ENCODE results near the gene CRAT. TPM values are rescaled to one million over a fixed set of nuclear protein-coding genes. Genes with fewer than 3 reads are reported as not detected.

The CRAT gene
- total and polyA plus RNA-seq, 2 experiments from 2014 or later: 4.6 to 9.9 TPM

GRCh38 chr9:129073404-129073803, 37.2 kb downstream of the CRAT start:
- Histone ChIP-seq H3K27me3 (ENCODE audit: insufficient read depth) (no peaks in the 10 kb centered on the region), H3K4me3 (no peak overlapping the region), H3K9me2 (ENCODE audit: insufficient read depth) (no peaks in the 10 kb centered on the region), H3K4me2 (no peak overlapping the region), H3K36me3 (ENCODE audit: insufficient read depth) (no peaks in the 10 kb centered on the region), H4K20me1 (replicated peaks; ENCODE audit: insufficient read depth) (no peaks in the 10 kb centered on the region), H3K4me1 (ENCODE audit: insufficient read depth) (peaks cover 26% of the 10 kb centered on the region), H3K79me2 (replicated peaks; ENCODE audit: insufficient read depth) (peaks cover 3% of the 10 kb centered on the region; the same call in 1 of the 2 replicates), H2AFZ (no peak overlapping the region), H3K27ac (ENCODE audit: low read depth) (no peak overlapping the region), H3F3A (replicated peaks; ENCODE audit: low read depth) (0 out of 2 replicates have a peak, but pooled peaks cover 6% of the 10 kb centered on the region)
- Mint-ChIP-seq H3K4me3 (no peak overlapping the region), H3K36me3 (ENCODE audit: low read depth) (peaks cover 5% of the 10 kb centered on the region), H3K4me1 (peaks cover 30% of the 10 kb centered on the region), H3K27me3 (ENCODE audit: insufficient read depth, low read depth, poor library complexity) (peaks cover 9% of the 10 kb centered on the region), H3K9me3 (no peaks in the 10 kb centered on the region; the same call in 2 of the 3 replicates), H3K27ac (no peak overlapping the region)
- ATAC-seq (no peak), DNase-seq (ENCODE audit: low spot score) (no peak)
- no peak for TF ChIP-seq CREB1 (CRISPR knock-in tag; IDR thresholded peaks at IDR 0.05; ENCODE audit: low read depth)
- TF ChIP-seq ZNF331 (CRISPR knock-in tag; IDR thresholded peaks at IDR 0.05; ENCODE audit: low read depth): no peak
- no peak for TF ChIP-seq ZNF462 (CRISPR knock-in tag; IDR thresholded peaks at IDR 0.05)
- no peak for TF ChIP-seq STAT1 (IDR thresholded peaks at IDR 0.05; ENCODE audit: unreplicated experiment)
- TF ChIP-seq ETS1 (IDR thresholded peaks at IDR 0.05): no peak
- no peak for TF ChIP-seq CTCF (conservative IDR thresholded peaks at IDR 0.05; ENCODE audit: low read depth in 2 of 2)
- TF ChIP-seq ZNF114 (CRISPR knock-in tag; IDR thresholded peaks at IDR 0.05): no peak
- TF ChIP-seq JUNB (IDR thresholded peaks at IDR 0.05; ENCODE audit: unreplicated experiment): no peak
- no peak for TF ChIP-seq NANOG (IDR thresholded peaks at IDR 0.05; ENCODE audit: borderline replicate concordance)
- TF ChIP-seq REST (IDR thresholded peaks at IDR 0.05; ENCODE audit: unreplicated experiment): no peak
- no peak for TF ChIP-seq POLR2AphosphoS5 (IDR thresholded peaks at IDR 0.05; ENCODE audit: low read depth)
- TF ChIP-seq EZH2phosphoT487 (IDR thresholded peaks at IDR 0.05; ENCODE audit: unreplicated experiment): no peak
- TF ChIP-seq EZH2 (IDR thresholded peaks at IDR 0.05; ENCODE audit: low read depth, unreplicated experiment): no peak

Data from GM23338 (cell line).